HG02642 (cell line): Measurements from ENCODE around the gene GNA12.
A peak's percentile ranks its signal among the peaks of the same experiment; 100 is the strongest.
"Not testable (repeated sequence)": the region's sequence is repeated elsewhere in the genome, so short reads cannot be mapped to it uniquely, and the experiment has no call there.

Experiments
- ATAC-seq: cut with Tn5 transposase; IDR thresholded peaks from one replicate; pipeline ENCODE4 v1.9.1; 2021; ENCODE audit warnings: mild to moderate bottlenecking; ENCODE audit not compliant: unreplicated experiment, poor library complexity

The GNA12 gene

DNA sequence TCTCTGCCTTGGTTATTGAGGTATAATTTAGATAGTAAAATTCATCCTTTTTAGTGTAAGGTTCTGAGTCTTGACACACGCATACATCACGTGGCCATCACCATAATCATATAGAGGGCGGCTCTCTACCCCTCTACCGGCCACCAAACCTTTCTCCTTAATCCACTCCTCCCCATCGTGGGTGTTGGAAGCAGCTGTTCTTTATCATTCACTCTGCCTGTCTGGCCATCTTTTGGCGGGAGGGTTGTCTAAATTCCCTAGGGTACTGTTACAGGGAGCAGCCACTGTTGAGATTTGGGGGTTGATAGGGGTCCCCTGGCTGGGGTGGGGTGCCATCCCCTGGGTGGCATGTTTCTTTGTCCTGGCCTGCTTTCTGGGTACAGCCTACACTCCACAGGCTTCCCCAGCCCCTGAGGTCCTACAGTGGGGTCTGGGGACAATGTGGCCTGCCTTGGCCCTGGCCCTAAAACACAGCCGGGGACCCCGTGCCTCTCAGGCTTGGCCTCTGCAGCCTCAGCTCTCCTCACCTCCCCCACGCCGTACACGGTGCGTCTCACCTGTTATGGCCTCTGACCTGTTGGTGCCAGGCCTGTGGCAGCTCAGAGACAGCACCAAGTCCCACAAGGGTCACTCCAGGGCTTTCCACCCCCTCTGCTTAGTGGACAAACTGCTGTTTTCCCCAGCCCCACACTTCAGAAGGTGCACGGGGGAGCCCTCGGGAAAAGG, 138.6 kb downstream of the GNA12 start:
- no peak for ATAC-seq

GRCh38 chr7:2702594-2702957, 141.5 kb downstream of the GNA12 start:
- ATAC-seq: no peak

- no peak for ATAC-seq
Measured at GRCh38 chr7:2701832-2702593, 142.1 kb downstream of the GNA12 start.

DNA sequence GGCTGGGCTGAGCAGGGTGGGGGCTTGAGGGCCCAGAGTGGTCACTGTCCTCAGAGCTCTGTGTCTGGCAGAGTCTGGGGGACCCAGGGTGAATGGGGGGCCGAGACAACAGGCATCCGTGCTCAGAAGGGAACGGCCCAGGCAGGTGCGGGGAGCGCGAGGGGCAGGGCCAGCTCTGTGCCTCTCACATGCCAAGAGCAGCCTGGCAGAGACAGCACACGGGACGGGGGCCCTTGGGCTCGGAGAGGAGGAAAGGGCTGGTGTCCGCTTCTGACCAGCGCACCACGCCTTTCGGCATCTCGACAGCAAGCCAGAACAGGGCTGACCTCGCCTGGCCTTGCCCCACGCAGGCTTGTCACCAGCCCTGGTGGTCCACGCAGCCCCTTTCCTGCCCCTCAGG, 142.7 kb downstream of the GNA12 start:
- no peak for ATAC-seq

GRCh38 chr7:2700141-2700850, 143.8 kb downstream of the GNA12 start:
- no peak for ATAC-seq

- no peak for ATAC-seq
Measured at GRCh38 chr7:2699289-2699620, 144.9 kb downstream of the GNA12 start.

GRCh38 chr7:2698581-2699288, 145.4 kb downstream of the GNA12 start:
- ATAC-seq: peak; percentile 89

- ATAC-seq: not testable (repeated sequence)
Measured at GRCh38 chr7:2694122-2694436, 150.0 kb downstream of the GNA12 start.

DNA sequence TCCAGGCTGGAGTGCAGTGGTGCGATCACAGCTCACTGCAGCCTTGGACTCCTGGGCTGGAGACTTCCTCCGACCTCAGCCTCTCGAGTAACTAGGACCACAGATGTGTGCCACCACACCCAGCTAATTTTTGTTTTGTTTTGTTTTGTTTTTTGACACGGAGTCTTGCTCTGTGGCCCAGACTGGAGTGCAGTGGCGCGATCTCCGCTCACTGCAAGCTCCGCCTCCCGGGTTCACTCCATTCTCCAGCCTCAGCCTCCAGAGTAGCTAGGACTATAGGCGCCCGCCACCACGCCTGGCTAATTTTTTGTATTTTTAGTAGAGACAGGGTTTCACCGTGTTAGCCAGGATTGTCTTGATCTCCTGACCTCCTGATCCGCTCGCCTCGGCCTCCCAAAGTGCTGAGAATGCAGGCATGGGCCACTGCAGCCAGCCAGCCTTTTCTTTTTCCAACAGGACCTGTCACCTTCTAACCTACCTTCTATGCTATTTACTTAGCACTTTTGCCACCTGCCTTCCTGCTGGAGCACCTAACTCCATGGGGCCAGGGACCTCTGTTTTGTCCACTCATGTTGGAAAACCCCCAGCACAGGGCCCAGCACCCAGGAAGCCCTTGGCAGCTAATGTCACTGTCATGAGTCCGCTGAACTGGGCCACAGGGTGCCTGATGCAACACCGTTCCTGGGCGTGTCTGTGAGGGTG, 150.5 kb downstream of the GNA12 start:
- ATAC-seq: not testable (repeated sequence)

GRCh38 chr7:2692543-2692942, 151.6 kb downstream of the GNA12 start:
- ATAC-seq: no peak

- ATAC-seq: not testable (repeated sequence)
Measured at GRCh38 chr7:2691932-2692439, 152.1 kb downstream of the GNA12 start.

- no peak for ATAC-seq
Measured at GRCh38 chr7:2691011-2691707, 152.9 kb downstream of the GNA12 start.

GRCh38 chr7:2689951-2690705, 154.0 kb downstream of the GNA12 start:
- ATAC-seq: no peak

- no peak for ATAC-seq
Measured at GRCh38 chr7:2689343-2689847, 154.7 kb downstream of the GNA12 start.

DNA sequence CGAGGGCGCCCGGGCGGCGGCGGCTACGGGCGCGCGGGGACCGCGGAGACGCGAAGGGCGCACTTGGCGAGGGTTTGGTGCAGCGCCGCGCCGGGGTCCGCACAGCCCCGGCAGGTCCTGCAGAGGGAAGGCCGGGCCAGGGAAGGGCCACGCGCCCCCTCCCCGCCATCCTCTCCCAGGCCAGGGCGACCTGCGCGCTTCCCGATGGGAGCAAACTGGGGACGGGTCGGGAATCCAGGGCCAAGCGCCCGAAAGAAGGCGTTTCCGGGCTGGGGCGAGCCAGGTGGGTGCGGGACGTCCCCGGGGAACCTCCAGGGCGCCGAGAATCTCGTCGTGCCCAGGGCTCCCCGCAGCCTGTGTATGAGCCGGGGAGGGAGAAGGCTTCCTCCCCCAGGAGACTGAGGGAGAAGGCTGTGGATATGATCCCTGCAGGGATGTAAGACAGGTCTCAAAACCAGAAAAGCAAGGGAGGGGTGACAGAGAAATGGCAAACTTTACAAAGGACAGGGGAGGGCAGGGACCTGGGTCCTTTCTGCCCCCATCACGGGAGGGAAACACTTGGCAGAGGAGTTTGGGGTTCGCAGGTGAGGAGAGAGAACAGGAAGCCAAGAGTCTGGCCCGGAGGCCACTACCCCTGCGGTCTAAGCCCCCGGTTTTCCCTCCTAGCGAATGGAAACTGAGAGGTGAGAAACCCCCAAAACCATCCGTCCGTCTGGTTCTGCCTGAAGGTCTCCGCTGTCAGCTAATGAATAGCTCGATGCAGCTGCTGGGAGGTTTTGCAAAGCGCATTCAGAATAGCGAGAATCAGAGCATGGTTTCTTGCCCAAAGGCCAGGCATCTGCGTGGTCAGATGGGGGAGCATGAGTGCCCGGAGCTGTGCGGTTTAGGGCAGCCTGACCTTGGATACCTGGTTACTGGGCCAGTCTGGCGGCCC, 155.4 kb downstream of the GNA12 start:
- ATAC-seq: peak; percentile 70

GRCh38 chr7:2687881-2688318, 156.2 kb downstream of the GNA12 start, which contains the start of gene AMZ1:
TSS of gene AMZ1 (plus strand) at chr7:2688202. CDS start at chr7:2700452, 12,250 bp downstream.
- ATAC-seq: peak; percentile 24

DNA sequence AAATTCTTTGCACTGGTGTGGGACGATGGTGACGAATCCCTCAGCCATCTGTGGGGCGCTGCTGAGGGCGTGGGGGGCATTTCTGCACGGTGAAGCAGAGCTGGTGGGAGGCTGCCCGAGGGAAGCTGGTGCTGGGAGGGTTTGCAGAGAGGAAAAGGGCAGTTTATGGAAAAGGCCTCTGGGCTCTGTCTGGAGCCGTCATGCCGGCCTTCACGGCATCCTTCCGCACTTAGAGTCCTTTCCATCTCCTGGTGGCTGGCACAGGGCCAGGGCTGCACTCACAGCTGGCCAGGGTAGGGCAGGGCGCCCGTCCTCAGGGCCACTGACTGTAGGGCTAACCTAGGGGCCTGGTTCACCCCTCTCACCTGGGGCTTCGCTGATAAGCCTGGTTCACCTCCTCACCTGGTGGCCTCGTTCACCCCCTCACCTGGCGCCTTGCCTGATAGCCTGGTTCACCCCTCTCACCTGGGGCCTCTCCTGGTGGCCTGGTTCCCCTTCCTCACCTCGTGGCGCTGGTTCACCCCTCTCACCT, 156.7 kb downstream of the GNA12 start:
- ATAC-seq: no peak
